Measurements from ENCODE around the gene MYO5A. TPM values are rescaled to one million over a fixed set of nuclear protein-coding genes. Genes with fewer than 3 reads are reported as not detected.

The MYO5A gene
- polyA plus RNA-seq, 1 of the 3 experiments (the other 2 are of a cell fraction) = 11.0 TPM

GRCh38 chr15:52307847-52308246, 220.8 kb downstream of the MYO5A start:
- Histone ChIP-seq H3K9ac (no peak overlapping the region), H3F3A (replicated peaks; ENCODE audit: insufficient read depth) (no peaks in the 10 kb centered on the region), H3K36me3 (replicated peaks in 1 of 2; ENCODE audit: control insufficient read depth in 1 of 2, insufficient read depth in 2 of 2, low read length in 1 of 2) (peaks cover 1 to 5% of the 10 kb centered on the region in 2 experiments), H3K4me3 (ENCODE audit: low read depth in 2 of 2, low read length in 1 of 2) (no peak overlapping the region), H2AFZ (ENCODE audit: low read depth) (no peak overlapping the region), H4K20me1 (ENCODE audit: insufficient read depth) (no peaks in the 10 kb centered on the region), H3K27me3 (ENCODE audit: insufficient read depth) (no peaks in the 10 kb centered on the region), H3K9me2 (no peaks in the 10 kb centered on the region), H3K79me2 (ENCODE audit: insufficient read depth) (no peaks in the 10 kb centered on the region), H3K4me1 (ENCODE audit: control insufficient read depth in 1 of 2, insufficient read depth in 2 of 2, low read depth in 1 of 2, low read length in 1 of 2) (peaks cover 0 to 4% of the 10 kb centered on the region in 2 experiments; a peak in 1 of 4 replicates), H3K27ac (ENCODE audit: low read depth in 2 of 2, low read length in 1 of 2) (no peak overlapping the region), H3K9me3 (no peaks in the 10 kb centered on the region), H3K4me2 (no peak overlapping the region)
- ChIA-PET CTCF (interaction anchor here (0.6 to 1.1 kb wide), 2 partner anchors 23 to 344 kb away, joined by 3 read pairs; no protein-coding TSS in a partner anchor), POLR2A (no interaction called here)
- WGBS (ENCODE audit: low lambda C conversion rate) = 96% methylated on average over 4 of the region's 4 CpGs
- no peak for TF ChIP-seq SMC3 (IDR thresholded peaks at IDR 0.05; ENCODE audit: low read depth, low read length)
- TF ChIP-seq USF2 (IDR thresholded peaks at IDR 0.05; ENCODE audit: borderline replicate concordance, low read depth, low read length) = no peak
- no peak for TF ChIP-seq RCOR1 (IDR thresholded peaks at IDR 0.05; ENCODE audit: low read length)
- no peak for TF ChIP-seq NFIC (IDR thresholded peaks at IDR 0.05; ENCODE audit: borderline replicate concordance)
- TF ChIP-seq RFX5 (IDR thresholded peaks at IDR 0.05; ENCODE audit: low read length) = no peak
- no peak for TF ChIP-seq FOXJ3 (CRISPR knock-in tag; IDR thresholded peaks at IDR 0.05)
- no peak for TF ChIP-seq IRF3 (IDR thresholded peaks at IDR 0.05; ENCODE audit: low read depth, low read length)
- TF ChIP-seq REST (IDR thresholded peaks at IDR 0.05; ENCODE audit: low read depth, low read length) = no peak
- TF ChIP-seq YY1 (IDR thresholded peaks at IDR 0.05; ENCODE audit: low read depth) = no peak
- no peak for TF ChIP-seq USF1 (IDR thresholded peaks at IDR 0.05; ENCODE audit: borderline replicate concordance, low read depth)
- no peak for TF ChIP-seq JUND (IDR thresholded peaks at IDR 0.05)
- no peak for TF ChIP-seq EP300 (IDR thresholded peaks at IDR 0.05; ENCODE audit: borderline replicate concordance in 1 of 2, low read depth in 1 of 2, low read length in 1 of 2)
- TF ChIP-seq MEF2A (IDR thresholded peaks at IDR 0.05; ENCODE audit: borderline replicate concordance, low read depth) = no peak
- no peak for TF ChIP-seq GABPA (IDR thresholded peaks at IDR 0.05; ENCODE audit: low read depth)
- no peak for TF ChIP-seq ZBTB33 (IDR thresholded peaks at IDR 0.05; ENCODE audit: borderline replicate concordance, low read depth)
- TF ChIP-seq RAD21 (IDR thresholded peaks at IDR 0.05; ENCODE audit: low read length) = no peak
- no peak for TF ChIP-seq MAX (IDR thresholded peaks at IDR 0.05; ENCODE audit: low read depth)
- no peak for TF ChIP-seq SIN3A (IDR thresholded peaks at IDR 0.05; ENCODE audit: borderline replicate concordance, low read depth, low read length)
- TF ChIP-seq ELF1 (IDR thresholded peaks at IDR 0.05) = no peak
- no peak for DNase-seq

Data from SK-N-SH (cell line).